ENCODE data around the gene TRIM13. TPM values are rescaled to one million over a fixed set of nuclear protein-coding genes. Genes with fewer than 3 reads are reported as not detected.

TRIM13 gene
- total RNA-seq, 1 donor from 2014 or later = 18.8 TPM

GRCh38 chr13:49996161-49996915 is 504 bp upstream of the TRIM13 start:
- Histone ChIP-seq H3K9ac (ENCODE audit: low read depth in 1 of 3, low read length in 3 of 3) (peak overlapping the region; percentile 85 to 89 (median 87)), H3K36me3 (ENCODE audit: control insufficient read depth in 3 of 3, insufficient read depth in 3 of 3, low read length in 3 of 3) (peaks cover 9 to 23% (median 11%) of the 10 kb centered on the region in 3 donors), H3K4me1 (ENCODE audit: control insufficient read depth in 3 of 3, insufficient read depth in 3 of 3, low read length in 3 of 3) (peaks cover 23 to 31% (median 27%) of the 10 kb centered on the region in 3 donors), H3K4me3 (ENCODE audit: low read length in 3 of 3) (peak overlapping the region; percentile 71 to 76 (median 75)), H3K27me3 (ENCODE audit: control insufficient read depth in 3 of 3, insufficient read depth in 3 of 3, low read length in 3 of 3) (no peaks in the 10 kb centered on the region), H3K27ac (ENCODE audit: low read depth, low read length) (peak overlapping the region; percentile 81), H3K9me3 (ENCODE audit: control insufficient read depth in 3 of 3, low read length in 3 of 3) (no peaks in the 10 kb centered on the region)

GRCh38 chr13:49997955-49998354 is 1.1 kb downstream of the TRIM13 start:
- H3K9ac ChIP-seq (ENCODE audit: low read depth in 1 of 3, low read length in 3 of 3) = peak overlapping the region; percentile 93 to 98 (median 98)
- H3K9me3 ChIP-seq (ENCODE audit: control insufficient read depth in 3 of 3, low read length in 3 of 3) = no peaks in the 10 kb centered on the region
- peaks cover 23 to 36% (median 27%) of the 10 kb centered on the region in 3 donors for H3K4me1 ChIP-seq (ENCODE audit: control insufficient read depth in 3 of 3, insufficient read depth in 3 of 3, low read length in 3 of 3)
- no peaks in the 10 kb centered on the region for H3K27me3 ChIP-seq (ENCODE audit: control insufficient read depth in 3 of 3, insufficient read depth in 3 of 3, low read length in 3 of 3)
- peak overlapping the region; percentile 99 for H3K27ac ChIP-seq (ENCODE audit: low read depth, low read length)
- H3K36me3 ChIP-seq (ENCODE audit: control insufficient read depth in 3 of 3, insufficient read depth in 3 of 3, low read length in 3 of 3) = peaks cover 9 to 19% (median 11%) of the 10 kb centered on the region in 3 donors
- H3K4me3 ChIP-seq (ENCODE audit: low read length in 3 of 3) = peak overlapping the region; percentile 84 to 89 (median 86)

- Histone ChIP-seq H3K4me1 (ENCODE audit: control insufficient read depth in 3 of 3, insufficient read depth in 3 of 3, low read length in 3 of 3) (peaks cover 23 to 38% (median 27%) of the 10 kb centered on the region in 3 donors), H3K27me3 (ENCODE audit: control insufficient read depth in 3 of 3, insufficient read depth in 3 of 3, low read length in 3 of 3) (no peaks in the 10 kb centered on the region), H3K27ac (ENCODE audit: low read depth, low read length) (no peak overlapping the region), H3K4me3 (ENCODE audit: low read length in 3 of 3) (no peak overlapping the region), H3K36me3 (ENCODE audit: control insufficient read depth in 3 of 3, insufficient read depth in 3 of 3, low read length in 3 of 3) (peaks cover 9 to 19% (median 11%) of the 10 kb centered on the region in 3 donors), H3K9me3 (ENCODE audit: control insufficient read depth in 3 of 3, low read length in 3 of 3) (no peaks in the 10 kb centered on the region), H3K9ac (ENCODE audit: low read depth in 1 of 3, low read length in 3 of 3) (peak overlapping the region in 2 of 3 donors; percentile 45 to 98)
Measured at GRCh38 chr13:49998714-49999624, 2.1 kb downstream of the TRIM13 start.

GRCh38 chr13:50001287-50001686 is 4.4 kb downstream of the TRIM13 start:
- Histone ChIP-seq H3K9me3 (ENCODE audit: control insufficient read depth in 3 of 3, low read length in 3 of 3) (no peaks in the 10 kb centered on the region), H3K9ac (ENCODE audit: low read depth in 1 of 3, low read length in 3 of 3) (peak overlapping the region in 1 of 3 donors; percentile 25), H3K27me3 (ENCODE audit: control insufficient read depth in 3 of 3, insufficient read depth in 3 of 3, low read length in 3 of 3) (no peaks in the 10 kb centered on the region), H3K27ac (ENCODE audit: low read depth, low read length) (no peak overlapping the region), H3K4me3 (ENCODE audit: low read length in 3 of 3) (no peak overlapping the region), H3K4me1 (ENCODE audit: control insufficient read depth in 3 of 3, insufficient read depth in 3 of 3, low read length in 3 of 3) (peaks cover 21 to 40% (median 23%) of the 10 kb centered on the region in 3 donors), H3K36me3 (ENCODE audit: control insufficient read depth in 3 of 3, insufficient read depth in 3 of 3, low read length in 3 of 3) (peaks cover 11 to 29% (median 13%) of the 10 kb centered on the region in 3 donors)

- Histone ChIP-seq H3K27me3 (ENCODE audit: control insufficient read depth in 3 of 3, insufficient read depth in 3 of 3, low read length in 3 of 3) (no peaks in the 10 kb centered on the region), H3K27ac (ENCODE audit: low read depth, low read length) (no peak overlapping the region), H3K4me3 (ENCODE audit: low read length in 3 of 3) (no peak overlapping the region), H3K36me3 (ENCODE audit: control insufficient read depth in 3 of 3, insufficient read depth in 3 of 3, low read length in 3 of 3) (peaks cover 7 to 19% (median 7%) of the 10 kb centered on the region in 3 donors), H3K9me3 (ENCODE audit: control insufficient read depth in 3 of 3, low read length in 3 of 3) (no peaks in the 10 kb centered on the region), H3K9ac (ENCODE audit: low read depth in 1 of 3, low read length in 3 of 3) (no peak overlapping the region), H3K4me1 (ENCODE audit: control insufficient read depth in 3 of 3, insufficient read depth in 3 of 3, low read length in 3 of 3) (peaks cover 0 to 12% (median 0%) of the 10 kb centered on the region in 3 donors)
Measured at GRCh38 chr13:50006426-50007135, 9.7 kb downstream of the TRIM13 start.

GRCh38 chr13:50011461-50011860 is 14.6 kb downstream of the TRIM13 start:
- H3K36me3 ChIP-seq (ENCODE audit: control insufficient read depth in 3 of 3, insufficient read depth in 3 of 3, low read length in 3 of 3) = peaks cover 9 to 21% (median 20%) of the 10 kb centered on the region in 3 donors
- H3K9me3 ChIP-seq (ENCODE audit: control insufficient read depth in 3 of 3, low read length in 3 of 3) = no peaks in the 10 kb centered on the region
- H3K4me1 ChIP-seq (ENCODE audit: control insufficient read depth in 3 of 3, insufficient read depth in 3 of 3, low read length in 3 of 3) = peaks cover 0 to 4% (median 3%) of the 10 kb centered on the region in 3 donors
- H3K27me3 ChIP-seq (ENCODE audit: control insufficient read depth in 3 of 3, insufficient read depth in 3 of 3, low read length in 3 of 3) = no peaks in the 10 kb centered on the region
- H3K27ac ChIP-seq (ENCODE audit: low read depth, low read length) = no peak overlapping the region
- H3K9ac ChIP-seq (ENCODE audit: low read depth in 1 of 3, low read length in 3 of 3) = no peak overlapping the region
- no peak overlapping the region for H3K4me3 ChIP-seq (ENCODE audit: low read length in 3 of 3)

GRCh38 chr13:50012396-50013169 is 15.7 kb downstream of the TRIM13 start:
- H3K36me3 ChIP-seq (ENCODE audit: control insufficient read depth in 3 of 3, insufficient read depth in 3 of 3, low read length in 3 of 3) = peaks cover 9 to 21% (median 20%) of the 10 kb centered on the region in 3 donors
- H3K4me3 ChIP-seq (ENCODE audit: low read length in 3 of 3) = no peak overlapping the region
- no peaks in the 10 kb centered on the region for H3K9me3 ChIP-seq (ENCODE audit: control insufficient read depth in 3 of 3, low read length in 3 of 3)
- H3K27ac ChIP-seq (ENCODE audit: low read depth, low read length) = no peak overlapping the region
- peaks cover 0 to 12% (median 7%) of the 10 kb centered on the region in 3 donors for H3K4me1 ChIP-seq (ENCODE audit: control insufficient read depth in 3 of 3, insufficient read depth in 3 of 3, low read length in 3 of 3)
- no peaks in the 10 kb centered on the region for H3K27me3 ChIP-seq (ENCODE audit: control insufficient read depth in 3 of 3, insufficient read depth in 3 of 3, low read length in 3 of 3)
- no peak overlapping the region for H3K9ac ChIP-seq (ENCODE audit: low read depth in 1 of 3, low read length in 3 of 3)

GRCh38 chr13:50014386-50014785 is 17.5 kb downstream of the TRIM13 start:
- Histone ChIP-seq H3K4me1 (ENCODE audit: control insufficient read depth in 3 of 3, insufficient read depth in 3 of 3, low read length in 3 of 3) (peaks cover 4 to 20% (median 8%) of the 10 kb centered on the region in 3 donors), H3K9me3 (ENCODE audit: control insufficient read depth in 3 of 3, low read length in 3 of 3) (no peaks in the 10 kb centered on the region), H3K27ac (ENCODE audit: low read depth, low read length) (no peak overlapping the region), H3K4me3 (ENCODE audit: low read length in 3 of 3) (no peak overlapping the region), H3K36me3 (ENCODE audit: control insufficient read depth in 3 of 3, insufficient read depth in 3 of 3, low read length in 3 of 3) (peaks cover 4 to 19% (median 18%) of the 10 kb centered on the region in 3 donors), H3K9ac (ENCODE audit: low read depth in 1 of 3, low read length in 3 of 3) (no peak overlapping the region), H3K27me3 (ENCODE audit: control insufficient read depth in 3 of 3, insufficient read depth in 3 of 3, low read length in 3 of 3) (no peaks in the 10 kb centered on the region)

- peak within 1 kb of the TSS; percentile 17 for H3K27ac ChIP-seq (ENCODE audit: low read depth, low read length)
Measured at GRCh38 chr13:50015258-50015657, 18.4 kb downstream of the TRIM13 start, which contains the start of gene KCNRG. KCNRG (plus strand) TSS chr13:50015444; CDS start chr13:50015494, 50 bp downstream.

More at GRCh38 chr13:50015258-50015657, 18.4 kb downstream of the TRIM13 start, which contains the start of gene KCNRG:
- Histone ChIP-seq H3K9me3 (ENCODE audit: control insufficient read depth in 3 of 3, low read length in 3 of 3) (no peaks in the 10 kb centered on the region), H3K4me3 (ENCODE audit: low read length in 3 of 3) (no peak within 1 kb of the TSS), H3K9ac (ENCODE audit: low read depth in 1 of 3, low read length in 3 of 3) (no peak within 1 kb of the TSS), H3K27me3 (ENCODE audit: control insufficient read depth in 3 of 3, insufficient read depth in 3 of 3, low read length in 3 of 3) (no peaks in the 10 kb centered on the region), H3K4me1 (ENCODE audit: control insufficient read depth in 3 of 3, insufficient read depth in 3 of 3, low read length in 3 of 3) (peaks cover 4 to 20% (median 8%) of the 10 kb centered on the region in 3 donors), H3K36me3 (ENCODE audit: control insufficient read depth in 3 of 3, insufficient read depth in 3 of 3, low read length in 3 of 3) (peaks cover 4 to 25% (median 19%) of the 10 kb centered on the region in 3 donors)
